Measurements from ENCODE around the gene EIF6. TPM values are rescaled to one million over a fixed set of nuclear protein-coding genes. Genes with fewer than 3 reads are reported as not detected.
A peak's percentile ranks its signal among the peaks of the same experiment; 100 is the strongest.

Gene EIF6
- total RNA-seq, 1 donor from 2014 or later: 72.6 TPM

DNA sequence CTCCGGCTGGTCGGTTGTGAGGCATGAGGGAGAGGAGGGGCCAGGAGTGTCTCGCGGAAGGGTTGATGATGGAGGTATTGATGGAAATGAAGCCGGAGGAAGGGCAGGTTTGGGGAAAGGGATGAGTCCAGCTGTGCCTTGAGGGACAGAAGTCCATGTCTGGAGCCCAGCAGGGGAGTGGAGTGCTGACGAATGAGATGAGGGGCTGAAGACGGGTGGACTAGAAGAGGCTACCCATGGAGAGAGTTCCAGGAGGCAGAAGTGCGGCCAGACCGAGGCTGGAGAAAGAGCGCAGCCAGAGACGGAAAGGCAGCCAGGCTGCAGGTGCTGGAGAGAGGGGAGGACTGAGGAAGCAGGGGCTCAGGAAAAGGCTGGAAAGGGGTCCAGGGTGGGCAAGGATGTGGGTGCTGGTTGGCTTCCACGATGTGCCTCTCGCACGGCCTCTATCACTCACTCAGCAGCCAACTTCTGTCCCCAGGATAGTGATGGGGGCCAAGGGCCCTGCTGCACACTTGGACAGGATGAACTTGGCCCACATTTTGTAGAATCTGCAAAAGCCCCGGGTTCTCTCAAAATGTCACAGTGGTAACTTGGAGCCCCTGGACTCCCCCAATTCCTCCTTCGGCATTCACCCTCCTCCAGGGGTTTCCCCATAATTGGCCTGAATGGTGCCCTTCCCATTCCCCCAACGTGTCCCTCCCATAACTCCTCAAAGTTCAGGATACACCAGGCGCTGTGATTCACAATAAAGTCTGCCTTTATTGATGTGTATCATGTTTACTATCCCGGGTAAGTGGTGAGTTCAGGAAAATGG lies 627 bp upstream of the EIF6 start:
- Histone ChIP-seq H3K4me1 (peaks cover 21% of the 10 kb centered on the region), H3K4me3 (peak overlapping the region; percentile 99), H3K9me3 (no peaks in the 10 kb centered on the region), H3K27me3 (ENCODE audit: low read depth) (no peaks in the 10 kb centered on the region), H3K27ac (peak overlapping the region; percentile 85), H3K36me3 (peaks cover 17% of the 10 kb centered on the region)
- TF ChIP-seq, protein P1, sequence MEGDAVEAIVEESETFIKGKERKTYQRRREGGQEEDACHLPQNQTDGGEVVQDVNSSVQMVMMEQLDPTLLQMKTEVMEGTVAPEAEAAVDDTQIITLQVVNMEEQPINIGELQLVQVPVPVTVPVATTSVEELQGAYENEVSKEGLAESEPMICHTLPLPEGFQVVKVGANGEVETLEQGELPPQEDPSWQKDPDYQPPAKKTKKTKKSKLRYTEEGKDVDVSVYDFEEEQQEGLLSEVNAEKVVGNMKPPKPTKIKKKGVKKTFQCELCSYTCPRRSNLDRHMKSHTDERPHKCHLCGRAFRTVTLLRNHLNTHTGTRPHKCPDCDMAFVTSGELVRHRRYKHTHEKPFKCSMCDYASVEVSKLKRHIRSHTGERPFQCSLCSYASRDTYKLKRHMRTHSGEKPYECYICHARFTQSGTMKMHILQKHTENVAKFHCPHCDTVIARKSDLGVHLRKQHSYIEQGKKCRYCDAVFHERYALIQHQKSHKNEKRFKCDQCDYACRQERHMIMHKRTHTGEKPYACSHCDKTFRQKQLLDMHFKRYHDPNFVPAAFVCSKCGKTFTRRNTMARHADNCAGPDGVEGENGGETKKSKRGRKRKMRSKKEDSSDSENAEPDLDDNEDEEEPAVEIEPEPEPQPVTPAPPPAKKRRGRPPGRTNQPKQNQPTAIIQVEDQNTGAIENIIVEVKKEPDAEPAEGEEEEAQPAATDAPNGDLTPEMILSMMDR (IDR thresholded peaks at IDR 0.05): no peak
- DNase-seq (no peak), ATAC-seq (no peak)
- intact Hi-C loops (cut with DNase I): no loop called here

DNA sequence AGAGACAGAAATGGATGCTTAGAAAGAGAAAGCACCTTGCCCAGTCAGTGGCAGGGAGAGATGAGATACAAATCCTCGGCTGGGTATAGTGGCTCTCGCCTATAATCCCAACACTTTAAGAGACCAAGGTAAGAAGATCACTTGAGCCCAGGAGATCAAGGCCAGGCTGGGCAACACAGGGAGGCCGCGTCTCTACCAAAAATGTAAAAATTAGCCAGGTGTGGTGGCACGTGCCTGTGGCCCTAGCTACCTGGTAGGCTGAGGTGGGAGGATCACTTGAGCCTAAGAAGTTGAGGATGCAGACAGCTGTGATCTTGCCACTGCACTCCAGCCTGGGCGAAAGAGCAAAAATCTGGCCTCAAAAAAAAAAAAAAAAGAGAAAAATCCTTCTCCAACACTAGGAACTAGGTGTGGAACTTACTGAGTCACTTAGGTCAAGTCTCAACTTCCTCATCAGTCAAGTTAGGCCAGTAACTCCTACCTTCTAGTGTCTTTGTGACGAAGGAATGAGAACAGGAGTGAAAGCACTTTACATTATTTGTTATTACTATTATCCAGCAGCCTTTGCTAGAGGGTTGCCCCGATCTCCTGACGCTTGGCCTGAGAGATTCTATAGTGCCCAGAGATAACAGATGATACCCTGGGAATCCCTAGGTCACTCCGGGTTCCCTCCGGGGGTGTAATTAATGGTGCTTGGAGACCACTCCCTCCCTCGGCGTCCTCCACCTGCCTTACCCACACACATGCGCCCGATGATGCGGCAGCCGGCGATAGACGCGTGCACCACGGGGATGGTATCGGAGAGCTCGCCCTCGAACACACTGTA lies 918 bp downstream of the EIF6 start:
- intact Hi-C loops (cut with DNase I): no loop called here
- peak overlapping the region; percentile 85 for H3K27ac ChIP-seq
- no peaks in the 10 kb centered on the region for H3K9me3 ChIP-seq
- no peak for DNase-seq
- peak overlapping the region; percentile 99 for H3K4me3 ChIP-seq
- TF ChIP-seq, protein P1 (IDR thresholded peaks at IDR 0.05): no peak
- peak; percentile 16 to 34 for ATAC-seq
- peaks cover 32% of the 10 kb centered on the region for H3K36me3 ChIP-seq
- H3K27me3 ChIP-seq (ENCODE audit: low read depth): no peaks in the 10 kb centered on the region
- H3K4me1 ChIP-seq: peaks cover 24% of the 10 kb centered on the region

DNA sequence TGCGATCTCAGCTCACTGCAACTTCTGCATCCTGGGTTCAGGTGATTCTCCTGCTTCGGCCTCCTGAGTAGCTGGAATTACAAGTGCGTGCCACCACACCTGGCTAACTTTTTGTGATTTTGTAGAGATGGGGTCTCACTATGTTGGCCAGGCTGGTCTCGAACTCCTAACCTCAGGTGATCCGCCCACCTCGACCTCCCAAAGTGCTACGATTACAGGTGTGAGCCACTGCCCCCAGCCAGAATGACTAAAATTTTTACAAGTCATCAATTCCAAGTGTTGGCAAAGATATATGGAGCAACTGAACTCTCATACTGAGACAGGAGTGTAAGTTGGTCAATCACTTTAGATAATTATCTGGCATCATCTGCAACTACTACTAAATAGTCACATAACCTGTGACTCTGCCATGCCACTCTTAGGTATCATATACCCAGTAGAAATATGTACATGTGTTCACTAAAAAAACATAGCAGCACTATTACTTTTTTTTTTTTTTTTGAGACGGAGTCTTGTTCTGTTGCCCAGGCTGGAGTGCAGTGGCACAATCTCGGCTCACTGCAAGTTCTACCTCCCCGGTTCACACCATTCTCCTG lies 3.0 kb downstream of the EIF6 start:
- H3K36me3 ChIP-seq: peaks cover 36% of the 10 kb centered on the region
- H3K4me1 ChIP-seq: peaks cover 32% of the 10 kb centered on the region
- DNase-seq (no peak), ATAC-seq (no peak)
- intact Hi-C loops (cut with DNase I): no loop called here
- no peak overlapping the region for H3K27ac ChIP-seq
- H3K9me3 ChIP-seq: no peaks in the 10 kb centered on the region
- H3K27me3 ChIP-seq (ENCODE audit: low read depth): no peaks in the 10 kb centered on the region
- no peak overlapping the region for H3K4me3 ChIP-seq
- TF ChIP-seq, protein P1 (IDR thresholded peaks at IDR 0.05): no peak

DNA sequence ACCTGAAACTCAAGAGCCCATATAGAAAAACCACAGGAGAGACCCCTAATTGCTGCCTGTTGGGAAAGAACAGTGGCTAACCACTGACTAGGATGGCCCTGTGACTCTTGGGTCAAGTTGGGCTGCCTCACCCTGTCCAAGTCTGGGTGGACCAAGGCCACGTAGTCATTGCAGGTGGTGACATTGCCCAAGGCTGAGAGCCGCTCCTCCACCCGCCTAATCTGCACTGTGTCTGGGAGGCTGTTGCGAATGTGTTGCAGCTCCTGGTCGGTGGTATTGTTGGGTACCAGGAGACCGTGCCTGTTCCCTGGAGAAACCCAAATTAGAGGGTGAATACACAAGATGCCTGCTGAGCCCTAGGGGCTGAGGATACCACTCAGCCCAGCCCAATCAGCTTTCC lies 4.0 kb downstream of the EIF6 start:
- intact Hi-C loops (cut with DNase I): no loop called here
- TF ChIP-seq, protein P1 (IDR thresholded peaks at IDR 0.05): no peak
- peaks cover 41% of the 10 kb centered on the region for H3K4me1 ChIP-seq
- no peaks in the 10 kb centered on the region for H3K27me3 ChIP-seq (ENCODE audit: low read depth)
- DNase-seq (no peak), ATAC-seq (no peak)
- no peaks in the 10 kb centered on the region for H3K9me3 ChIP-seq
- no peak overlapping the region for H3K4me3 ChIP-seq
- H3K27ac ChIP-seq: no peak overlapping the region
- peaks cover 46% of the 10 kb centered on the region for H3K36me3 ChIP-seq

DNA sequence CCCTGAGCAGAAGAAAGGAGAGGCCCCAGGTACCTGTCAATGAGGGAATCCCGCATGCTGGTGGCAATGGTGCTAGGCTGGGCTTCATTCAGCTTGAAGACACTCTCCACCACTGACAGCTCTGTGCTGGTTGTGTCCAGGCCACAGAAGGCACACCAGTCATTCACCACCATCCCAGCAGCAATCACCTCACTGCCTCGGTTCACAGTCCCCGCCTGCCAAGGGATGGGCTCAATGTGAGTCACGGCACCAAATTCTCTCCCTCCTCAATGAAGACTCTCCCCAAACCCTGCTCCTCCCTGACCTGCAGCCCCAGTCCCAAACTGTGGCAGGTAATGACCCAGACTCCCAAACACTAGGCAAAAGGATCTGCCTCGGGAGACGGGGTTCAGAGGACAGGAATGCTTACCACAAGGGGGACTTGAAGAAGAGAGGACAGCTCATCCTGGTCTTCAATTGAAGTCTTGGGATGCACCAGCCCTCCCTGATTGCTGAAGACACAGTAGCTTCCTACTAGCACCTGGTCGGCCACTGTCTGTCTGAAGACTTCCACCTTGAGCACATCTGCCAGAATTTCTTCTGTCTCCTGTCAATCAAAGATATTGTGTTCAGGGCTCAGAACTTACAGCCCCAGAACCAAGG lies 4.9 kb downstream of the EIF6 start:
- Histone ChIP-seq H3K4me3 (no peak overlapping the region), H3K36me3 (peaks cover 55% of the 10 kb centered on the region), H3K27ac (no peak overlapping the region), H3K27me3 (ENCODE audit: low read depth) (no peaks in the 10 kb centered on the region), H3K9me3 (no peaks in the 10 kb centered on the region), H3K4me1 (peaks cover 36% of the 10 kb centered on the region)
- no peak for ATAC-seq
- TF ChIP-seq, protein P1 (IDR thresholded peaks at IDR 0.05): no peak
- no peak for DNase-seq
- intact Hi-C loops (cut with DNase I): no loop called here

Measured in lower lobe of right lung (tissue), 2 donors.